K562 (cell line): ENCODE measurements around the gene HNRNPF. TPM values are rescaled to one million over a fixed set of nuclear protein-coding genes. Genes with fewer than 3 reads are reported as not detected.

Experiments
- ATAC-seq: fragments of 200-7000 bp; cut with Tn5 transposase; 3 replicates; pipeline ENCODE4 v1.9.1; 2020; ENCODE audit warnings: moderate library complexity
- BruUV-seq: library from RNA; stranded (reverse); fragments of 400-500 nt; replicated peaks from 2 replicates; lab custom pipeline; 2021; lab: Mats Ljungman, UMichigan
- CTCF ChIA-PET: fragments of 300-600 bp; formaldehyde crosslinking; extraction: SDS; loops from one replicate; lab custom pipeline; 2021; ENCODE audit warnings: low intra/inter-chr PET ratio; lab: Yijun Ruan, JAX
- POLR2A ChIA-PET: fragments of 300-600, 350-650 bp; sonication (Branson Sonifier 250); formaldehyde crosslinking; extraction: SDS; loops from one replicate; lab custom pipeline; 2021; ENCODE audit warnings: antibody characterized with exemption, inconsistent platforms; lab: Yijun Ruan, JAX
- DNase-seq, 4 experiments: peaks; one replicate each; pipeline versions ENCODE4 v3.0.0 to v3.0.0-alpha.2; 2011 to 2018; ENCODE audit warnings: low spot score in 3 of 4, mixed read lengths in 3 of 4; ENCODE audit errors: extremely low read depth in 1 of 4
- FAIRE-seq: peaks from 2 replicates; lab custom pipeline; 2011; peaks lifted over from hg19 to GRCh38; lab: Jason Lieb, UNC
- H2AFZ ChIP-seq: 2 replicates; pipeline ENCODE4 v1.6.0; 2011; ENCODE audit warnings: low read depth, low read length, control low read depth, inconsistent platforms
- H3K27ac ChIP-seq: fragments of 200-600 bp; 3 replicates; pipeline ENCODE4 v1.8.0; 2011; ENCODE audit warnings: low read depth, mild to moderate bottlenecking, control low read depth, inconsistent platforms, low read length, moderate library complexity, mixed read lengths; ENCODE audit errors: extremely low read depth
- H3K27me3 ChIP-seq, 2 experiments: fragments of 300-600 bp in 1 of 2; 2 replicates in 1 of 2; 3 replicates in 1 of 2; pipeline versions ENCODE4 v1.6.0 to v1.8.0; 2011; ENCODE audit warnings: inconsistent platforms in 2 of 2, low read length in 2 of 2, mild to moderate bottlenecking in 1 of 2, mixed read lengths in 1 of 2, moderate library complexity in 1 of 2; ENCODE audit not compliant: control insufficient read depth in 2 of 2, insufficient read depth in 2 of 2
- H3K36me3 ChIP-seq: fragments of 300-600 bp; 3 replicates; pipeline ENCODE4 v1.8.0; 2011; ENCODE audit warnings: mild to moderate bottlenecking, low read length, inconsistent platforms; ENCODE audit not compliant: control insufficient read depth, insufficient read depth
- H3K4me1 ChIP-seq, 2 experiments: fragments of 200-600 bp in 1 of 2; replicated peaks in 1 of 2; 2 replicates in 1 of 2; 3 replicates in 1 of 2; pipeline versions ENCODE4 v1.5.1 to v1.8.0; 2011; ENCODE audit warnings: inconsistent platforms in 2 of 2, low read length in 2 of 2, mild to moderate bottlenecking in 1 of 2, mixed read lengths in 1 of 2, moderate library complexity in 1 of 2; ENCODE audit not compliant: control insufficient read depth in 2 of 2, insufficient read depth in 2 of 2
- H3K4me2 ChIP-seq: 2 replicates; pipeline ENCODE4 v1.6.1; 2011; ENCODE audit warnings: low read length, control low read depth, inconsistent platforms, mixed read lengths; ENCODE audit not compliant: insufficient read depth
- H3K4me3 ChIP-seq: fragments of 200-600 bp; sonication (generic), shearing (Covaris generic); 2 replicates; pipeline ENCODE4 v1.5.1; 2016; ENCODE audit warnings: control low read depth, inconsistent platforms
- H3K79me2 ChIP-seq: fragments of 200-600 bp; 3 replicates; pipeline ENCODE4 v1.8.0; 2011; ENCODE audit warnings: low read length, inconsistent platforms; ENCODE audit not compliant: control insufficient read depth, insufficient read depth
- H3K9ac ChIP-seq, 2 experiments: 2 replicates each; pipeline versions ENCODE4 v1.6.0 to v1.6.1; 2011; ENCODE audit warnings: low read depth in 2 of 2, low read length in 2 of 2, control low read depth in 1 of 2, inconsistent platforms in 1 of 2, mild to moderate bottlenecking in 1 of 2, mixed read lengths in 1 of 2; ENCODE audit not compliant: insufficient read depth in 1 of 2
- H3K9me1 ChIP-seq: one replicate; pipeline ENCODE4 v1.6.0; 2011; ENCODE audit warnings: inconsistent platforms, mild to moderate bottlenecking, low read length, moderate library complexity; ENCODE audit not compliant: control insufficient read depth, insufficient read depth
- H3K9me3 ChIP-seq: replicated peaks from 2 replicates; pipeline ENCODE4 v1.5.1; 2011; ENCODE audit warnings: low read depth, low read length, inconsistent platforms; ENCODE audit not compliant: control insufficient read depth, insufficient read depth
- H4K20me1 ChIP-seq: replicated peaks from 2 replicates; pipeline ENCODE4 v1.6.1; 2011; ENCODE audit warnings: low read length, inconsistent platforms, mixed read lengths; ENCODE audit not compliant: control insufficient read depth, insufficient read depth
- MCM3 ChIP-seq: fragments of 450-650 bp; IDR thresholded peaks from 2 replicates; pipeline ENCODE4 v1.6.1; 2016
- MGA ChIP-seq: fragments of 450-650 bp; IDR thresholded peaks from 2 replicates; pipeline ENCODE4 v1.6.1; 2016; ENCODE audit warnings: mild to moderate bottlenecking, moderate library complexity
- MTA2 ChIP-seq: fragments of 450-650 bp; IDR thresholded peaks from 2 replicates; pipeline ENCODE4 v1.6.1; 2016; ENCODE audit warnings: low read depth
- NRF1 ChIP-seq, 2 experiments: fragments of 450-650 bp; IDR thresholded peaks in 1 of 2; conservative IDR thresholded peaks in 1 of 2; 2 replicates each; pipeline ENCODE4 v1.6.1; 2014; ENCODE audit warnings: mild to moderate bottlenecking in 2 of 2
- POLR2G ChIP-seq: fragments of 200-400 bp; formaldehyde crosslinking; IDR thresholded peaks from 2 replicates; pipeline ENCODE4 v1.6.1; 2017; ENCODE audit warnings: low read depth, mild to moderate bottlenecking, antibody characterized with exemption, low read length, moderate library complexity
- WGBS: fragments of 100-300 bp; shearing (Covaris generic); methylation state at CpG from one replicate; pipeline ENCODE4 v1.1.6; 2016; ENCODE audit warnings: low coverage, mixed read lengths; ENCODE audit not compliant: insufficient coverage; ENCODE audit errors: missing lambda C conversion rate; 5-methylcytosine and 5-hydroxymethylcytosine counted together
- in situ Hi-C: fragments of 300-500 bp; cut with MboI; formaldehyde crosslinking; loops from 4 replicates; pipeline ENCODE4 v1.15.0; 2018; ENCODE audit warnings: inconsistent platforms, mixed read lengths
- intact Hi-C: fragments of 100-400 bp; cut with micrococcal nuclease; formaldehyde crosslinking; loops from 2 replicates; pipeline ENCODE4 v1.14.2; 2022
- polyA plus RNA-seq, 8 experiments: library from polyadenylated mRNA; depleted of rRNA in 4 of 8; stranded (reverse) in 5 of 8; unstranded in 3 of 8; fragments of >200 nt; fragmentation: Nextera tagmentation in 2 of 8; fragmentation: Illumina TruSeq in 1 of 8; extraction: Ambion mirVana in 2 of 8; extraction: Trizol in 1 of 8; gene quantifications; 2 replicates each; pipeline versions ENCODE4 v1.2.1 to v1.2.3, GENCODE V29; 2011 to 2014; ENCODE audit warnings: inconsistent platforms in 1 of 8, missing spikeins in 1 of 8
- total RNA-seq, 7 experiments: library from RNA; depleted of rRNA in 6 of 7; stranded (reverse); fragments of >200 nt in 6 of 7; fragmentation: Illumina TruSeq in 2 of 7; extraction: Trizol in 2 of 7; gene quantifications; 2 replicates each; pipeline versions ENCODE4 v1.2.1 to v1.2.3, GENCODE V29; 2011 to 2021; ENCODE audit warnings: low replicate concordance in 1 of 7
- TF ChIP-seq, protein P1 (sequence below): sonication (generic); formaldehyde crosslinking; IDR thresholded peaks from 2 replicates; pipeline ENCODE4 v1.8.1; 2023; ENCODE audit warnings: mild to moderate bottlenecking, missing genetic modification reagents

HNRNPF gene
- total and polyA plus RNA-seq, 9 of the 15 experiments (the other 6 are each of a cell fraction or from before 2014, with no cell fraction given), result 192 to 489 (median 416) TPM

DNA sequence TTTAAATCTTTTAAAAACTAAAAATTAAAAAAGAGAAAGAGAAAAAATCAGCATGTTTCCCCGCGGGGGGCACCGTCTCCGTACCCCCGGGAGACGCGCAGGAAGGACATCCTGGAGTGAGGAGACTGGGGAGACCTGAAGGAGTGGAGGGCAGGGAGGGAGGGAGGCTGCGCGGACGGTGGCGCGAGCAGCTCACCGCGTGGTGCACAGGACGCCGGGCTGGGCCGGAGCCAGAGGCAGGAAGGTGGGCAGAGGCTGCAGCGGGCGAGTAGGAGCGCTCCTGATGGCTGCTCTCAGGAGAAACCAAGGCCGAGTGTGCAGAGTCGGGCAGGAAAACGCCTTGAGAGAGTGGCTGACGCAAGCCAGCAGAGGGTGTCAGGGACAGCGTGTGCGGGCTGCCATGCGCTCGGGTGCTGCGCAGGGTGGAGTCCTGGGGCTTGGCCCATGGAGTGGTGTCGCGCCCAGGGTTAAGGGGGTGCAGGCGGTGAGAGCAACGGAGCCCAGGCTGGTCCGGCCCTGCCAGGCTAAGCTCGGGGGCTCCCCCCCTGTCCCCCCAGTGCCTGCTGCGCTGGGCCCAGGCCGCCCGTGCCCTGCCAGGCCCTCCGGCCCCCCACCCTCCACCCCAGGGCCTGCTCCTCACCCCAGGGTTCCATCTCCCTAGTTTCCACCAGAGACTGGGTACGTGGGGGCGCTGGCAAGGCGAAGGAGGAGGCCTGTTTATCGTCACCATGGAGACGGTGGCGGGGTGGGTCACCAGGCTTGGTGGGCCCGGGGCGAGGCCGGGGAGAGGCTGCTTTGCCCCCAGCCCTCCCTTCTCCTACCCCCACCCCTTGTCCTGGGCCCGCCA is 66.5 kb downstream of the HNRNPF start:
- H3K4me2 ChIP-seq, result no peak overlapping the region
- DNase-seq (no peak), FAIRE-seq (no peak), ATAC-seq (peak; percentile 63)
- intact Hi-C loops, result loop anchor here (10.0 kb wide), 1 partner anchor 208 kb away; the partner anchor contains the start of gene CSGALNACT2
- no peaks in the 10 kb centered on the region for H4K20me1 ChIP-seq
- no peaks in the 10 kb centered on the region for H3K79me2 ChIP-seq
- peak overlapping the region in 1 of 2 experiments; percentile 48; a peak in 2 of 4 replicates for H3K9ac ChIP-seq
- H2AFZ ChIP-seq, result peak overlapping the region; percentile 19; the same call in 1 of the 2 replicates
- peaks cover 36 to 67% of the 10 kb centered on the region in 2 experiments for H3K27me3 ChIP-seq
- CTCF ChIA-PET, result no interaction called here
- no peaks in the 10 kb centered on the region for H3K9me1 ChIP-seq
- BruUV-seq, result no TSS peak
- H3K4me1 ChIP-seq, result peaks cover 5 to 16% of the 10 kb centered on the region in 2 experiments; a peak in 3 of 5 replicates
- no peaks in the 10 kb centered on the region for H3K36me3 ChIP-seq
- no peak overlapping the region for H3K4me3 ChIP-seq
- H3K9me3 ChIP-seq, result no peaks in the 10 kb centered on the region
- in situ Hi-C loops, result no loop called here
- POLR2A ChIA-PET, result no interaction called here
- WGBS, result 38% methylated on average over 33 of the region's 49 CpGs
- no peak overlapping the region for H3K27ac ChIP-seq
- TF ChIP-seq MCM3 (no peak), MGA (peak; percentile 53; the same call in 1 of the 2 replicates), MTA2 (no peak), POLR2G (peak; percentile 52), NRF1 (conservative IDR thresholded peaks at IDR 0.05 in 1 of 2, IDR thresholded peaks at IDR 0.05 in 1 of 2) (peak; percentile 39 to 54; a peak in 3 of 4 replicates)
- TF ChIP-seq, protein P1, sequence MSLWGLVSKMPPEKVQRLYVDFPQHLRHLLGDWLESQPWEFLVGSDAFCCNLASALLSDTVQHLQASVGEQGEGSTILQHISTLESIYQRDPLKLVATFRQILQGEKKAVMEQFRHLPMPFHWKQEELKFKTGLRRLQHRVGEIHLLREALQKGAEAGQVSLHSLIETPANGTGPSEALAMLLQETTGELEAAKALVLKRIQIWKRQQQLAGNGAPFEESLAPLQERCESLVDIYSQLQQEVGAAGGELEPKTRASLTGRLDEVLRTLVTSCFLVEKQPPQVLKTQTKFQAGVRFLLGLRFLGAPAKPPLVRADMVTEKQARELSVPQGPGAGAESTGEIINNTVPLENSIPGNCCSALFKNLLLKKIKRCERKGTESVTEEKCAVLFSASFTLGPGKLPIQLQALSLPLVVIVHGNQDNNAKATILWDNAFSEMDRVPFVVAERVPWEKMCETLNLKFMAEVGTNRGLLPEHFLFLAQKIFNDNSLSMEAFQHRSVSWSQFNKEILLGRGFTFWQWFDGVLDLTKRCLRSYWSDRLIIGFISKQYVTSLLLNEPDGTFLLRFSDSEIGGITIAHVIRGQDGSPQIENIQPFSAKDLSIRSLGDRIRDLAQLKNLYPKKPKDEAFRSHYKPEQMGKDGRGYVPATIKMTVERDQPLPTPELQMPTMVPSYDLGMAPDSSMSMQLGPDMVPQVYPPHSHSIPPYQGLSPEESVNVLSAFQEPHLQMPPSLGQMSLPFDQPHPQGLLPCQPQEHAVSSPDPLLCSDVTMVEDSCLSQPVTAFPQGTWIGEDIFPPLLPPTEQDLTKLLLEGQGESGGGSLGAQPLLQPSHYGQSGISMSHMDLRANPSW, result no peak
